Stimulated activated naive CD8-positive, alpha-beta T cell treated with anti-CD3 and anti-CD28 coated beads, Interleukin-15, Interleukin-2, amounts not matched to agents 100 U/mL and 50 U/mL, for 24 hours (primary cell): ENCODE measurements around the gene GALNT9.
"Not testable (repeated sequence)": the region's sequence is repeated elsewhere in the genome, so short reads cannot be mapped to it uniquely, and the experiment has no call there.

Experiments used
- ATAC-seq: fragments of 150-1000 bp; cut with Tn5 transposase; one replicate; pipeline ENCODE4 v1.10.0; 2021
- DNase-seq: peaks from one replicate; pipeline ENCODE4 v3.0.0; 2021

GALNT9 gene

GRCh38 chr12:132155771-132156572 is 173.4 kb downstream of the GALNT9 start:
- no peak for ATAC-seq
- no peak for DNase-seq

- ATAC-seq (no peak), DNase-seq (no peak)
Observed at GRCh38 chr12:132154941-132155770, 174.2 kb downstream of the GALNT9 start.

GRCh38 chr12:132154341-132154761 is 175.0 kb downstream of the GALNT9 start:
- DNase-seq (no peak), ATAC-seq (no peak)

- peak; percentile 87 for ATAC-seq
- DNase-seq: peak; percentile 70
Observed at GRCh38 chr12:132153501-132154340, 175.7 kb downstream of the GALNT9 start.

GRCh38 chr12:132152953-132153352 is 176.4 kb downstream of the GALNT9 start:
- ATAC-seq (no peak), DNase-seq (no peak)

GRCh38 chr12:132152411-132152821 is 177.0 kb downstream of the GALNT9 start:
- ATAC-seq (no peak), DNase-seq (no peak)

- no peak for DNase-seq
- no peak for ATAC-seq
Observed at GRCh38 chr12:132151766-132152410, 177.5 kb downstream of the GALNT9 start.

GRCh38 chr12:132151145-132151765 is 178.1 kb downstream of the GALNT9 start:
- DNase-seq (no peak), ATAC-seq (no peak)

- ATAC-seq: no peak
- DNase-seq: peak; percentile 3
Observed at GRCh38 chr12:132150780-132151144, 178.6 kb downstream of the GALNT9 start.

- ATAC-seq: not testable (repeated sequence)
Observed at GRCh38 chr12:132149526-132149925, 179.9 kb downstream of the GALNT9 start.

GRCh38 chr12:132148368-132149045 is 180.9 kb downstream of the GALNT9 start:
- no peak for ATAC-seq
- DNase-seq: no peak

More at GRCh38 chr12:132149526-132149925, 179.9 kb downstream of the GALNT9 start:
- not testable (repeated sequence) for DNase-seq

GRCh38 chr12:132147423-132148367 is 181.7 kb downstream of the GALNT9 start:
- DNase-seq: peak; percentile 2
- ATAC-seq: no peak

GRCh38 chr12:132146772-132147422 is 182.5 kb downstream of the GALNT9 start:
- ATAC-seq (no peak), DNase-seq (no peak)
